SK-N-SH treated with all-trans-retinoic acid at 6 μM for 48 hours (cell line): ENCODE results near the gene KLHL3.

Experiments used
- ARNTL ChIP-seq: fragments of 450-650 bp; formaldehyde crosslinking; IDR thresholded peaks from 2 replicates; pipeline ENCODE4 v1.5.0; 2020; ENCODE audit warnings: low read depth, mild to moderate bottlenecking, moderate library complexity, borderline replicate concordance
- CSRNP3 ChIP-seq: fragments of 250-450 bp; sonication (Bioruptor Pico); IDR thresholded peaks from 2 replicates; pipeline ENCODE4 v1.5.1; 2021; ENCODE audit warnings: mild to moderate bottlenecking, moderate library complexity
- PATZ1 ChIP-seq: fragments of 250-450 bp; sonication (Bioruptor Pico); IDR thresholded peaks from 2 replicates; pipeline ENCODE4 v1.8.0; 2020; ENCODE audit warnings: mild to moderate bottlenecking, moderate library complexity, borderline replicate concordance
- TCF4 ChIP-seq: fragments of 250-450 bp; sonication (Bioruptor Pico); IDR thresholded peaks from 2 replicates; pipeline ENCODE4 v1.8.0; 2021; ENCODE audit warnings: mild to moderate bottlenecking, moderate library complexity, borderline replicate concordance
- TOX ChIP-seq: fragments of 250-450 bp; sonication (Bioruptor Pico); IDR thresholded peaks from 2 replicates; pipeline ENCODE4 v1.8.0; 2021; ENCODE audit warnings: mild to moderate bottlenecking, moderate library complexity, borderline replicate concordance
- ZFP3 ChIP-seq: fragments of 250-450 bp; sonication (Bioruptor Pico); IDR thresholded peaks from 2 replicates; pipeline ENCODE4 v1.5.0; 2020; ENCODE audit warnings: mild to moderate bottlenecking, moderate library complexity
- ZNF8 ChIP-seq: fragments of 450-650 bp; formaldehyde crosslinking; IDR thresholded peaks from 2 replicates; pipeline ENCODE4 v1.5.0; 2020; ENCODE audit warnings: mild to moderate bottlenecking, moderate library complexity
- TF ChIP-seq, protein P1 (sequence below): fragments of 250-450 bp; sonication (Bioruptor Pico); IDR thresholded peaks from 2 replicates; pipeline ENCODE4 v1.5.0; 2020; ENCODE audit warnings: mild to moderate bottlenecking, moderate library complexity

DNA sequence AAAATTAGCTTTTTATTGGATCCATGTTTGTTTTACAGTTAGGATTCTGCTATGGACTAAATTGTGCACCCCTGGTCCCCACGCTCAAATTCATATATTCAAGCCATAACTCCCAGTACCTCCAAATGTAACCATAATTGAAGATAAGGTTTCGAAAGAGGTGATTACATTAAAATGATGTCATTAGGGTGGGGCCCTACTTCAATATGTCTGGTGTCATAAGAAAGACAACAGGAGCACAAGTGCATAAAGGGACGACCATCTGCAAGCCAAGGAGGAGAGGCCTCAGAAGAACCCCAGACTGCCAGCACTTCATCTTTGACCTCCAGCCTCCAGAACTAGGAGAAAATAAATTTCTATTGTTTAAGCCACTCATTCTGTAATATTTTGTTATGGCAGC lies 25.7 kb upstream of the KLHL3 start:
- no peak for TF ChIP-seq ZFP3 (CRISPR knock-in tag)
- no peak for TF ChIP-seq PATZ1
- no peak for TF ChIP-seq TCF4 (CRISPR knock-in tag)
- TF ChIP-seq TOX (CRISPR knock-in tag): no peak
- TF ChIP-seq ZNF8 (CRISPR knock-in tag): no peak
- TF ChIP-seq, protein P1, sequence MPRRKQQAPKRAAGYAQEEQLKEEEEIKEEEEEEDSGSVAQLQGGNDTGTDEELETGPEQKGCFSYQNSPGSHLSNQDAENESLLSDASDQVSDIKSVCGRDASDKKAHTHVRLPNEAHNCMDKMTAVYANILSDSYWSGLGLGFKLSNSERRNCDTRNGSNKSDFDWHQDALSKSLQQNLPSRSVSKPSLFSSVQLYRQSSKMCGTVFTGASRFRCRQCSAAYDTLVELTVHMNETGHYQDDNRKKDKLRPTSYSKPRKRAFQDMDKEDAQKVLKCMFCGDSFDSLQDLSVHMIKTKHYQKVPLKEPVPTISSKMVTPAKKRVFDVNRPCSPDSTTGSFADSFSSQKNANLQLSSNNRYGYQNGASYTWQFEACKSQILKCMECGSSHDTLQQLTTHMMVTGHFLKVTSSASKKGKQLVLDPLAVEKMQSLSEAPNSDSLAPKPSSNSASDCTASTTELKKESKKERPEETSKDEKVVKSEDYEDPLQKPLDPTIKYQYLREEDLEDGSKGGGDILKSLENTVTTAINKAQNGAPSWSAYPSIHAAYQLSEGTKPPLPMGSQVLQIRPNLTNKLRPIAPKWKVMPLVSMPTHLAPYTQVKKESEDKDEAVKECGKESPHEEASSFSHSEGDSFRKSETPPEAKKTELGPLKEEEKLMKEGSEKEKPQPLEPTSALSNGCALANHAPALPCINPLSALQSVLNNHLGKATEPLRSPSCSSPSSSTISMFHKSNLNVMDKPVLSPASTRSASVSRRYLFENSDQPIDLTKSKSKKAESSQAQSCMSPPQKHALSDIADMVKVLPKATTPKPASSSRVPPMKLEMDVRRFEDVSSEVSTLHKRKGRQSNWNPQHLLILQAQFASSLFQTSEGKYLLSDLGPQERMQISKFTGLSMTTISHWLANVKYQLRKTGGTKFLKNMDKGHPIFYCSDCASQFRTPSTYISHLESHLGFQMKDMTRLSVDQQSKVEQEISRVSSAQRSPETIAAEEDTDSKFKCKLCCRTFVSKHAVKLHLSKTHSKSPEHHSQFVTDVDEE (CRISPR knock-in tag): no peak
- TF ChIP-seq CSRNP3 (CRISPR knock-in tag): no peak
- TF ChIP-seq ARNTL (CRISPR knock-in tag): no peak
